A673 (cell line): ENCODE data around the gene APOL2. TPM values are rescaled to one million over a fixed set of nuclear protein-coding genes. Genes with fewer than 3 reads are reported as not detected.

ENCODE experiments used
- BruUV-seq: library from RNA; stranded (reverse); fragments of 400-500 nt; replicated peaks from 2 replicates; lab custom pipeline; 2021; lab: Mats Ljungman, UMichigan
- CTCF ChIA-PET: fragments of 300-600 bp; sonication (Branson Sonifier 250); formaldehyde crosslinking; loops from one replicate; lab custom pipeline; 2022; ENCODE audit warnings: antibody characterized with exemption; lab: Charles Lee
- POLR2A ChIA-PET: fragments of 300-600 bp; sonication (Branson Sonifier 250); formaldehyde crosslinking; loops from one replicate; lab custom pipeline; 2022; ENCODE audit warnings: antibody characterized with exemption; ENCODE audit not compliant: low non-redundant PET; lab: Charles Lee
- DNase-seq: peaks from one replicate; pipeline ENCODE4 v3.0.0-alpha.2; 2015; ENCODE audit warnings: low spot score
- H3K27ac ChIP-seq: fragments of 200-600 bp; sonication (generic); 2 replicates; pipeline ENCODE4 v1.5.1; 2016; ENCODE audit warnings: mixed run types, low read depth, mild to moderate bottlenecking, mixed read lengths, antibody characterized with exemption, low read length; ENCODE audit not compliant: poor library complexity, severe bottlenecking
- H3K27me3 ChIP-seq: fragments of 200-600 bp; sonication (generic); replicated peaks from 2 replicates; pipeline ENCODE4 v1.6.1; 2017; ENCODE audit warnings: mixed run types, low read depth, mild to moderate bottlenecking, mixed read lengths, antibody characterized with exemption, low read length; ENCODE audit not compliant: insufficient read depth, poor library complexity
- H3K36me3 ChIP-seq: fragments of 200-600 bp; sonication (generic); 2 replicates; pipeline ENCODE4 v1.6.1; 2016; ENCODE audit warnings: mixed run types, mild to moderate bottlenecking, mixed read lengths, antibody characterized with exemption, low read length; ENCODE audit not compliant: insufficient read depth, poor library complexity, severe bottlenecking
- H3K4me1 ChIP-seq: fragments of 200-600 bp; sonication (generic); 2 replicates; pipeline ENCODE4 v1.6.1; 2017; ENCODE audit warnings: mixed run types, mild to moderate bottlenecking, mixed read lengths, antibody characterized with exemption, low read length; ENCODE audit not compliant: insufficient read depth, poor library complexity, severe bottlenecking
- H3K4me3 ChIP-seq: fragments of 200-600 bp; sonication (generic); 2 replicates; pipeline ENCODE4 v1.5.1; 2016; ENCODE audit warnings: low read depth, mixed run types, mild to moderate bottlenecking, mixed read lengths, low read length; ENCODE audit not compliant: poor library complexity, severe bottlenecking
- H3K9me3 ChIP-seq: fragments of 200-600 bp; sonication (generic); 2 replicates; pipeline ENCODE4 v1.6.1; 2016; ENCODE audit warnings: mixed run types, low read depth, mild to moderate bottlenecking, mixed read lengths, antibody characterized with exemption, low read length; ENCODE audit not compliant: poor library complexity, severe bottlenecking
- EZH2 ChIP-seq: fragments of 200-600 bp; sonication (generic); IDR thresholded peaks from 2 replicates; pipeline ENCODE4 v1.6.1; 2017; ENCODE audit warnings: borderline replicate concordance, low read depth, mild to moderate bottlenecking, mixed read lengths, antibody characterized with exemption, low read length; ENCODE audit not compliant: poor library complexity, severe bottlenecking
- intact Hi-C: fragments of 100-400 bp; cut with micrococcal nuclease; formaldehyde crosslinking; loops from one replicate; pipeline ENCODE4 v1.10.0; 2022; ENCODE audit not compliant: unreplicated experiment
- total RNA-seq: library from RNA; stranded (reverse); gene quantifications from 2 replicates; pipeline ENCODE4 v1.2.3, GENCODE V29; 2021
- TF ChIP-seq, protein P1 (sequence below): fragments of 300-800, 200-600 bp; sonication (generic); conservative IDR thresholded peaks from 2 replicates; pipeline ENCODE4 v1.5.1; 2017; ENCODE audit warnings: low read depth, mild to moderate bottlenecking, antibody characterized with exemption, low read length, moderate library complexity, mixed read lengths

Gene APOL2
- total RNA-seq, 1 experiment from 2014 or later: 45.1 TPM

DNA sequence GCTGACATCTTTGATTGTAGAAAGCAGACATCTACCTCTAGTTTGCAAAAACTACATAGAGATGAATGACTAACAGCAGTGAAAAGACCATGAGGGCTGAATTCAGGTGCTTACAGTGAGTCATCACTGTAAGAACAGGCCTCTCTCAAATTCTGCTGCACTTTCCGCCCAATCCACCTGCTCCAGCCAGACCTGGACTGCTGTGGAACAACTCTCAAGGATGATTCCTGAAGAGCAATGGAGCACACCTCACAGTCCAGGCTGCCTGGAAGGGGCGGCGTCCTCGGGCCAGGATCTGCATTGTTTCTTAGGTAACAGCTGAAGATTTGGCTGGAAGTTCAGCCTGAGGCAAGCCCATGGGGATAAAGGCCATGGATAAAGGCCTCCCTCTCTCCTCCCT, 15.1 kb downstream of the APOL2 start:
- no peaks in the 10 kb centered on the region for H3K4me1 ChIP-seq
- no TSS peak for BruUV-seq
- peaks cover 5% of the 10 kb centered on the region for H3K36me3 ChIP-seq
- H3K9me3 ChIP-seq: no peaks in the 10 kb centered on the region
- no peak overlapping the region for H3K4me3 ChIP-seq
- intact Hi-C loops: loop anchor here (5.0 kb wide), 1 partner anchor 77 kb away; no protein-coding TSS in a partner anchor
- no peak overlapping the region for H3K27ac ChIP-seq
- no peaks in the 10 kb centered on the region for H3K27me3 ChIP-seq
- POLR2A ChIA-PET: no interaction called here
- CTCF ChIA-PET: no interaction called here
- TF ChIP-seq EZH2: no peak
- TF ChIP-seq, protein P1, sequence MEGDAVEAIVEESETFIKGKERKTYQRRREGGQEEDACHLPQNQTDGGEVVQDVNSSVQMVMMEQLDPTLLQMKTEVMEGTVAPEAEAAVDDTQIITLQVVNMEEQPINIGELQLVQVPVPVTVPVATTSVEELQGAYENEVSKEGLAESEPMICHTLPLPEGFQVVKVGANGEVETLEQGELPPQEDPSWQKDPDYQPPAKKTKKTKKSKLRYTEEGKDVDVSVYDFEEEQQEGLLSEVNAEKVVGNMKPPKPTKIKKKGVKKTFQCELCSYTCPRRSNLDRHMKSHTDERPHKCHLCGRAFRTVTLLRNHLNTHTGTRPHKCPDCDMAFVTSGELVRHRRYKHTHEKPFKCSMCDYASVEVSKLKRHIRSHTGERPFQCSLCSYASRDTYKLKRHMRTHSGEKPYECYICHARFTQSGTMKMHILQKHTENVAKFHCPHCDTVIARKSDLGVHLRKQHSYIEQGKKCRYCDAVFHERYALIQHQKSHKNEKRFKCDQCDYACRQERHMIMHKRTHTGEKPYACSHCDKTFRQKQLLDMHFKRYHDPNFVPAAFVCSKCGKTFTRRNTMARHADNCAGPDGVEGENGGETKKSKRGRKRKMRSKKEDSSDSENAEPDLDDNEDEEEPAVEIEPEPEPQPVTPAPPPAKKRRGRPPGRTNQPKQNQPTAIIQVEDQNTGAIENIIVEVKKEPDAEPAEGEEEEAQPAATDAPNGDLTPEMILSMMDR: no peak
- no peak for DNase-seq

DNA sequence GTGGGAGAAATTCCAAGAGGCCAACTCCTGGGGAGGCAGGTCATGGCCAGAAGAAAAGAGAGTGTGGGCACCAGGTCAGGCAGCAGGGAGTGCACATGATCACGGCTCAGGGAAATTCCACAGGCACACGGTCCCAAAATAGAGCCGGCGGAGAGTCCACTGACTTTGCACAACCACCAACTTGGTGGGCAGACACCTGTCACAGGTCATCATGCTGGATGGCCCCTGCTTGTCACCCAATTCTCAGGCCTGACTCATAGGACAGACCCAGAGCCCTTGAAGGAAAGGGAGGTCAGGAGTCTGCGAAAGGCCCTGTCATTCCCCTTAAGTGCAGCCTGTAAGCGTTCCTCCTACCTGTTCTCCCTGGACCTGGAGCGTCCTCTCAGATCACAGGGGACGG, 15.8 kb downstream of the APOL2 start:
- H3K36me3 ChIP-seq: peaks cover 5% of the 10 kb centered on the region
- no peaks in the 10 kb centered on the region for H3K9me3 ChIP-seq
- ChIA-PET POLR2A (no interaction called here), CTCF (no interaction called here)
- no peaks in the 10 kb centered on the region for H3K4me1 ChIP-seq
- no peaks in the 10 kb centered on the region for H3K27me3 ChIP-seq
- no peak overlapping the region for H3K27ac ChIP-seq
- no TSS peak for BruUV-seq
- intact Hi-C loops: loop anchor here (5.0 kb wide), 1 partner anchor 76 kb away; no protein-coding TSS in a partner anchor
- no peak overlapping the region for H3K4me3 ChIP-seq
- TF ChIP-seq, protein P1: no peak
- TF ChIP-seq EZH2: no peak
- no peak for DNase-seq

- Histone ChIP-seq H3K4me3 (no peak overlapping the region), H3K36me3 (peaks cover 2% of the 10 kb centered on the region), H3K4me1 (no peaks in the 10 kb centered on the region), H3K27ac (no peak overlapping the region), H3K27me3 (no peaks in the 10 kb centered on the region), H3K9me3 (no peaks in the 10 kb centered on the region)
- intact Hi-C loops: loop anchor here (5.0 kb wide), 1 partner anchor 76 kb away; no protein-coding TSS in a partner anchor
- BruUV-seq: no TSS peak
- ChIA-PET CTCF (no interaction called here), POLR2A (no interaction called here)
- TF ChIP-seq, protein P1: no peak
- TF ChIP-seq EZH2: no peak
- no peak for DNase-seq
Measured at GRCh38 chr22:36222887-36223450, 16.4 kb downstream of the APOL2 start.
